SKM-1 (cell line): Measurements from ENCODE around the gene TUBGCP6.
"Not testable (repeated sequence)": the region's sequence is repeated elsewhere in the genome, so short reads cannot be mapped to it uniquely, and the experiment has no call there.

Source experiments
- DNase-seq: peaks from one replicate; lab custom pipeline; 2025; ENCODE audit not compliant: unreplicated experiment; lab: John Stamatoyannopoulos, UW

Gene TUBGCP6

GRCh38 chr22:50215297-50216054 is 29.3 kb downstream of the TUBGCP6 start:
- DNase-seq: no peak

DNA sequence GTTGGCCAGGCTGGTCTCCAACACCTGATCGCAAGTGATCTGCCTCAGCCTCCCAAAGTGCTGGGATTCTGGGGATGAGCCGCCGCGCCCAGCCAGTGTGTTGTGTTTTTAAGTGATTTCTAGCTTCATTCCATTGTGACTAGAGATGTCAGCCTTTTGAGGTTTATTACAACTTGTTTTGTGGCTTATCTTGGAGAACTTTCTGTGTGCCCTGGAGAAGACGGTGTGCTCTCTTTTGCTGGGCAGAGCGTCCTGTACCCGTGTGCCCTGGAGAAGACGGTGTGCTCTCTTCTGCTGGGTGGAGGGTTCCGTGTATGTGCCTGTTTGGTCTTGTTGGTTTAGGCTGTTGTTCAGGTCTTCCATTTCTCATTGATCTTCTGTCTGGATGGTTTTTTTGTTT is 31.6 kb downstream of the TUBGCP6 start:
- DNase-seq: no peak

- DNase-seq: no peak
Measured at GRCh38 chr22:50211147-50211546, 33.7 kb downstream of the TUBGCP6 start.

GRCh38 chr22:50210378-50211139 is 34.3 kb downstream of the TUBGCP6 start:
- no peak for DNase-seq

DNA sequence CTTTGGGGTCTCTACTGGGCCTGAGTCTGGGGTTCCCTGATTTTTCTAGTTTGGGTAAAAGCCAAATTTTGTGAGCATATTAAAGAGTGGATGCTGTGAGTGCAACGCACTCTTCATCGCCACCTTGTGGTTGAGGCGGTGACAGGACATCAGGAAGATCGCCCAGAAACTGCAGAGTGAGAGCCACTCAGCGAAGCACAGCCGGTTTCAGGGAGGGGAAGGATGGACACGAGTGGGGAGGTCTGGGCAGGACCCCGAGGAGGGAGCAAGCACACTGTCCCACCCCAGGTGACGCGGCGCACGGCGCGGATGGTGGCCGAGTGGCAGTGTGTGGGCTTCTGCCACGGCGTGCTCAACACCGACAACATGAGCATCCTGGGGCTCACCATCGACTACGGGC is 34.9 kb downstream of the TUBGCP6 start:
- DNase-seq: no peak

GRCh38 chr22:50208939-50209892 is 35.6 kb downstream of the TUBGCP6 start:
- DNase-seq: no peak

- no peak for DNase-seq
Measured at GRCh38 chr22:50208430-50208938, 36.3 kb downstream of the TUBGCP6 start.

- no peak for DNase-seq
Measured at GRCh38 chr22:50207383-50208140, 37.3 kb downstream of the TUBGCP6 start.

DNA sequence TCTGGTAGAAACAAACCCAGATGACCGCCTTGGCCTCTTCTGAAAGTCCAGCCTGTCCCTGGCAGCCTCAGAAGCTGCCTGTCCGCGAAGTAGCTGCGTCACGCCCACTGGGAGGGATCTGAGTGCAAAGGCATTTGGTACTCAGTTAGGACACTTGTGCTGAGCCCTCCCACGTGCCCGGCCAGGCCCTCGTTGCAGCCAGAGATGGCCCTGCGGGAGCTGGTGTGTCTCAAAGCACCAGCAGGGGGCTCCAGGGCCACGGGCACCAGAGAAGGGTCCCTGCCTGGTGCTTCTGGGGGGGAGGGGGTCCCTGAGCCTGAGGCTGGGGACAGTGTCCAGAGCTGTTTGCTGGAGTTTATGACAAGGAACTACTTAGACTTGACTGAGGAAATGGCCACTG is 38.2 kb downstream of the TUBGCP6 start:
- DNase-seq: no peak

DNA sequence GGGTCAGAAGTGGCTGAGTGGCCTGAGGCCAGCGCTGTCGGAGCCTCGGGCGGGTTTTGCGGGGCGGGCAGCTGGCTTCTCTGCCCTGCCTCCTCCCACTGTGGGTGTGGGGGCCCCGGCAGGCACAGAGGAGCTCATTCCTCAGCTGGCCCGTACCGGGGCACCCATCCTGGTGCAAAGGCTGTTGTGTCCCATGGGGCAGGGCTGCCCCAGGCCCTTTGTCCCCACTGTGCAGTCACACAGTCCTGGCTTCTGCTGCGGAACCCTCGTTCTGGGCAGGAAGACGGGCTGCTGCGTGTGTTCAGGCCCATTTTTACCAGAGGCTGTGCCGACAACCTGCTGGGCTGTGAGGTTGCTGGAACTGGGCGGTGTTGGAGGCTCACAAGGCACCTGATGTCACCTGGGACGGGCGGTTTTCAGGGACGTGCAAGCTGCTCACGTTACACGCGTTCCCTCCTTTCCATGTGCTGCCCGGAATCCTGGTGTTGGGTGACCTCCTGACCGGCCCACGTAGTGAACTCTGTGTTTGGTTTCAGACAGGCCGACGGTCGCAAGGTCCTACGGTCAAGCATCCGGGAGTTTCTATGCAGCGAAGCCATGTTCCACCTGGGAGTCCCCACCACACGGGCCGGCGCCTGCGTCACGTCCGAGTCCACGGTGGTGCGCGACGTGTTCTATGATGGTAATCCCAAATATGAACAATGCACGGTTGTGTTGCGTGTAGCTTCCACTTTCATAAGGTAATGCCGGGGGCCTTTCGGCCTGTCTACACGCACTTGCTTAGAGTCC is 38.8 kb downstream of the TUBGCP6 start:
- DNase-seq: no peak

DNA sequence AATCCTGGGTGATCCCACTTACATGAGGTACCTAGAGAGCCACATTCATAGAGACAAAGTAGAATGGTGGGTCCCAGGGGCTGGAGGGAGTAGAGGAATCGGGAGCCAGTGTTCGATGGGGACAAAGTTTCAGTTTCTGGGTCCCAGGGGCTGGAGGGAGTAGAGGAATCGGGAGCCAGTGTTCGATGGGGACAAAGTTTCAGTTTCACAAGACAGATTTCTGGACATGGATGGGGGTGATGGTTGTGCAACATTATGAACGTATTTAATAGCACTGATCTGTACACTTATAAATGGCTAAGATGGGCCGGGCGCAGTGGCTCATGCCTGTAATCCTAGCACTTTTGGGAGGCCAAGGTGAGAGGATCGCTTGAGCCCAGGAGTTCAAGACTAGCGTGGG is 39.8 kb downstream of the TUBGCP6 start:
- not testable (repeated sequence) for DNase-seq

DNA sequence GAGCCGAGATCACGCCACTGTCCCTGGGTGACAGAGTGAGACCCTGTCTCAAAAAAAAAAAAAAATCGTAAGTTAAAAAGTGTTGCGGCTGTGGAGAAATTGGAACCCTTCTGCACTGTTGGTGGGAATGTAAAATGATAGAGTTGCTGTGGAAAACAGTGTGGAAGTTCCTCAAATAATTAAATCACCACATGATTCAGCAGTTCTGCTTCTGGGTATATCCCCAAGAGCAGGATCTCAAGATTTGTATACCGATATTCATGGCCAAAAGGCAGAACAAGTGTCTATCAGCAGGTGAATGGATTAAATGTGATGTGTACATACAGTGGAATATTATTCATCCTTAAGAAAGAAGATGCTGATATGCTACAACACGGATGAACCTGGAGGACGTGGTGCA is 40.3 kb downstream of the TUBGCP6 start:
- DNase-seq: no peak

DNA sequence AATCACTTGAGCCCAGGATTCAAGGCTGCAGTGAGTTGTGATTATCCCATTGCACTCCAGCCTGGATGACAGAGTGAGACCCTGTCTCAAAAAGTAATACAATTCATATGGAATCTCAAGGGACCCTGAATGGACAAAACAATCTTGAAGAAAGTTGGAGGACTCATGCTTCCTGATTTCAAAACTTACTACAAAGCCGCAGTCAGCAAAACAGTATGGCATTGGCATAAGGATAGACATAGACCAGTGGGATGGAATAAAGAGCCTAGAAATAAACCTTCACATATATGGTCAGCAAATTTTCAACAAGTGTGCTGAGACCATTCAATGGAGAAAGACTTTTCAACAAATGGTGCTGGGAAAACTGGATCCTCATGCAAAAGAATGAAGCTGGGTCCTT is 41.5 kb downstream of the TUBGCP6 start:
- no peak for DNase-seq

- no peak for DNase-seq
Measured at GRCh38 chr22:50202130-50202666, 42.6 kb downstream of the TUBGCP6 start.

- DNase-seq: no peak
Measured at GRCh38 chr22:50201191-50202129, 43.4 kb downstream of the TUBGCP6 start.

GRCh38 chr22:50200461-50201190 is 44.2 kb downstream of the TUBGCP6 start, which contains the start of gene SELENOO:
Gene SELENOO, plus strand, starts transcription at chr22:50201011. Its CDS starts 26 bp downstream, at chr22:50201037.
- DNase-seq: peak; percentile 57

GRCh38 chr22:50199829-50200460 is 44.9 kb downstream of the TUBGCP6 start:
- DNase-seq: no peak
